OCI-LY7 (cell line): Measurements from ENCODE around the gene WNT7A. TPM values are rescaled to one million over a fixed set of nuclear protein-coding genes. Genes with fewer than 3 reads are reported as not detected.

Source experiments
- BruUV-seq: library from RNA; stranded (reverse); fragments of 400-500 nt; replicated peaks from 2 replicates; lab custom pipeline; 2021; lab: Mats Ljungman, UMichigan
- CTCF ChIA-PET: fragments of 300-600 bp; sonication (Branson Sonifier 250); formaldehyde crosslinking; loops from one replicate; lab custom pipeline; 2022; ENCODE audit warnings: antibody characterized with exemption; ENCODE audit not compliant: unreplicated experiment; lab: Charles Lee
- POLR2A ChIA-PET: fragments of 300-600 bp; sonication (Branson Sonifier 250); formaldehyde crosslinking; loops from one replicate; lab custom pipeline; 2022; ENCODE audit warnings: antibody characterized with exemption; lab: Charles Lee
- DNase-seq: peaks from one replicate; pipeline ENCODE4 v3.0.0-alpha.2; 2015; ENCODE audit warnings: low spot score
- H2AFZ ChIP-seq: fragments of 200-600 bp; sonication (generic), shearing (Covaris generic); 2 replicates; pipeline ENCODE4 v1.6.1; 2014; ENCODE audit warnings: mild to moderate bottlenecking, antibody characterized with exemption, low read length, moderate library complexity
- H3K27ac ChIP-seq: fragments of 200-600 bp; sonication (generic); 2 replicates; pipeline ENCODE4 v1.5.1; 2014; ENCODE audit warnings: mixed run types, low read depth, mild to moderate bottlenecking, moderate library complexity, low read length, inconsistent platforms; ENCODE audit not compliant: poor library complexity, severe bottlenecking
- H3K36me3 ChIP-seq: fragments of 200-600 bp; sonication (generic); 2 replicates; pipeline ENCODE4 v1.6.1; 2014; ENCODE audit warnings: mild to moderate bottlenecking, antibody characterized with exemption, low read length, moderate library complexity, mixed read lengths; ENCODE audit not compliant: insufficient read depth
- H3K4me1 ChIP-seq: fragments of 200-600 bp; sonication (generic); 2 replicates; pipeline ENCODE4 v1.5.1; 2014; ENCODE audit warnings: mild to moderate bottlenecking, low read length; ENCODE audit not compliant: insufficient read depth, poor library complexity, severe bottlenecking
- H3K4me2 ChIP-seq: fragments of 200-600 bp; sonication (generic); 2 replicates; pipeline ENCODE4 v1.6.1; 2014; ENCODE audit warnings: mild to moderate bottlenecking, low read length
- H3K4me3 ChIP-seq: fragments of 200-600 bp; sonication (generic); 2 replicates; pipeline ENCODE4 v1.5.1; 2014; ENCODE audit warnings: mild to moderate bottlenecking, low read depth, low read length; ENCODE audit not compliant: poor library complexity, severe bottlenecking
- H3K79me2 ChIP-seq: fragments of 200-600 bp; sonication (generic); 2 replicates; pipeline ENCODE4 v1.6.1; 2016; ENCODE audit warnings: low read depth, mild to moderate bottlenecking, low read length, moderate library complexity, mixed read lengths; ENCODE audit not compliant: insufficient read depth
- H3K9me2 ChIP-seq: fragments of 200-600 bp; sonication (generic); 2 replicates; pipeline ENCODE4 v1.6.1; 2016; ENCODE audit warnings: mild to moderate bottlenecking, low read length, mixed read lengths; ENCODE audit not compliant: insufficient read depth
- H3K9me3 ChIP-seq: fragments of 200-600 bp; sonication (generic); 2 replicates; pipeline ENCODE4 v1.6.1; 2014; ENCODE audit warnings: mild to moderate bottlenecking, mixed run types, low read length, mixed read lengths
- H4K20me1 ChIP-seq: fragments of 200-600 bp; sonication (generic); 2 replicates; pipeline ENCODE4 v1.6.1; 2014; ENCODE audit warnings: mild to moderate bottlenecking, antibody characterized with exemption, low read length, moderate library complexity, mixed read lengths; ENCODE audit not compliant: insufficient read depth
- EZH2phosphoT487 ChIP-seq: fragments of 200-600 bp; sonication (generic); IDR thresholded peaks from 2 replicates; pipeline ENCODE4 v1.6.1; 2018; ENCODE audit warnings: low read depth, borderline replicate concordance, mild to moderate bottlenecking, mixed run types, antibody characterized with exemption, low read length, moderate library complexity, mixed read lengths
- intact Hi-C: fragments of 100-400 bp; cut with micrococcal nuclease; formaldehyde crosslinking; loops from one replicate; pipeline ENCODE4 v1.10.0; 2022; ENCODE audit not compliant: unreplicated experiment
- total RNA-seq, 2 experiments: library from RNA; depleted of rRNA in 1 of 2; stranded (reverse); fragments of >200 nt in 1 of 2; shearing (Covaris generic) in 1 of 2; gene quantifications; 2 replicates each; pipeline ENCODE4 v1.2.3, GENCODE V29; 2014 to 2022
- TF ChIP-seq, protein P1 (sequence below): fragments of 200-600 bp; sonication (generic); conservative IDR thresholded peaks from 2 replicates; pipeline ENCODE4 v1.5.1; 2014; ENCODE audit warnings: mild to moderate bottlenecking, antibody characterized with exemption, low read length, moderate library complexity, mixed read lengths

WNT7A gene
- total RNA-seq, 2 experiments from 2014 or later = not detected

DNA sequence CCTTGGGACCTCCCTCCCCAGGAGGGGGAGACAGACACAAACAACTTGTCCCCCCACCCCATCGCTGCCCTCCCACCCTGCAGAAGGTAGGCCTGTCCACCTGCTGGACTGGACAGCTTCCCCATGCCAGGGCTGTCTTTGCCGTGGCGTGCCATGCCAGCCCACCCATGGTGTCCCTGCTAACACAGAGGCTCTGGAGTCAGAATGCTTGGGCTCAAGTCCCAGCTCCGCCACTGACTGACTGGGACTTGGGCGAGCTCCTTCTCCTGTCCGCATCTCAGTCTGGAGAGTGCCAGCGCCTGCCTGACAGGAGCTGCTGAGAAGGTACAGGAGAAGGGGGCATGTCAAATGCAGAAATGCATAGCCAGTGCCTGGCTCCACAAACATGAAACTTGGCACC lies 23.9 kb downstream of the WNT7A start:
- no peak overlapping the region for H3K27ac ChIP-seq
- H4K20me1 ChIP-seq = no peaks in the 10 kb centered on the region
- no peaks in the 10 kb centered on the region for H3K79me2 ChIP-seq
- no peak for TF ChIP-seq EZH2phosphoT487
- TF ChIP-seq, protein P1, sequence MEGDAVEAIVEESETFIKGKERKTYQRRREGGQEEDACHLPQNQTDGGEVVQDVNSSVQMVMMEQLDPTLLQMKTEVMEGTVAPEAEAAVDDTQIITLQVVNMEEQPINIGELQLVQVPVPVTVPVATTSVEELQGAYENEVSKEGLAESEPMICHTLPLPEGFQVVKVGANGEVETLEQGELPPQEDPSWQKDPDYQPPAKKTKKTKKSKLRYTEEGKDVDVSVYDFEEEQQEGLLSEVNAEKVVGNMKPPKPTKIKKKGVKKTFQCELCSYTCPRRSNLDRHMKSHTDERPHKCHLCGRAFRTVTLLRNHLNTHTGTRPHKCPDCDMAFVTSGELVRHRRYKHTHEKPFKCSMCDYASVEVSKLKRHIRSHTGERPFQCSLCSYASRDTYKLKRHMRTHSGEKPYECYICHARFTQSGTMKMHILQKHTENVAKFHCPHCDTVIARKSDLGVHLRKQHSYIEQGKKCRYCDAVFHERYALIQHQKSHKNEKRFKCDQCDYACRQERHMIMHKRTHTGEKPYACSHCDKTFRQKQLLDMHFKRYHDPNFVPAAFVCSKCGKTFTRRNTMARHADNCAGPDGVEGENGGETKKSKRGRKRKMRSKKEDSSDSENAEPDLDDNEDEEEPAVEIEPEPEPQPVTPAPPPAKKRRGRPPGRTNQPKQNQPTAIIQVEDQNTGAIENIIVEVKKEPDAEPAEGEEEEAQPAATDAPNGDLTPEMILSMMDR = no peak
- no peaks in the 10 kb centered on the region for H3K9me2 ChIP-seq
- no peak overlapping the region for H2AFZ ChIP-seq
- no peak for DNase-seq
- CTCF ChIA-PET = no interaction called here
- no TSS peak for BruUV-seq
- no peaks in the 10 kb centered on the region for H3K9me3 ChIP-seq
- H3K4me3 ChIP-seq = no peak overlapping the region
- H3K36me3 ChIP-seq = no peaks in the 10 kb centered on the region
- H3K4me2 ChIP-seq = no peak overlapping the region
- no peaks in the 10 kb centered on the region for H3K4me1 ChIP-seq
- intact Hi-C loops = no loop called here
- POLR2A ChIA-PET = no interaction called here

DNA sequence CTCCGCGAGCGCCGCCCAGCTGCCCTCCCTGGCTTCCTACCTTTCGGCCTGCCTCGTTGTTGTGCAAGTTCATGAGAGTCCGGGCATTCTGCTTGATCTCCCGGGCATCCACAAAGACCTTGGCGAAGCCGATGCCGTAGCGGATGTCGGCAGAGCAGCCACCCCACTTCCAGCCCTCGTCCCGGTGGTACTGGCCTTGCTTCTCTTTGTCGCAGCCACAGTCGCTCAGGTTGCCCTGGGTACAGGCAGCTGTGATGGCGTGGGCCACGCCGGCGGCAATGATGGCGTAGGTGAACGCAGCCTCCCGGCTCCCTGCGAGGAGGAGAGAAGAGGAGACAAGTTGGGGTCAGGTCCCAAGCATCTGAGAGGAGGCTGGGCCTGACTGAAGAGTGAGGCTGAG lies 25.4 kb downstream of the WNT7A start:
- DNase-seq = no peak
- no peaks in the 10 kb centered on the region for H4K20me1 ChIP-seq
- intact Hi-C loops = no loop called here
- no peak overlapping the region for H3K4me2 ChIP-seq
- no peak overlapping the region for H3K4me3 ChIP-seq
- BruUV-seq = no TSS peak
- CTCF ChIA-PET = no interaction called here
- H3K9me3 ChIP-seq = no peaks in the 10 kb centered on the region
- TF ChIP-seq, protein P1 = no peak
- no peaks in the 10 kb centered on the region for H3K79me2 ChIP-seq
- no peaks in the 10 kb centered on the region for H3K9me2 ChIP-seq
- no peak overlapping the region for H2AFZ ChIP-seq
- no peak overlapping the region for H3K27ac ChIP-seq
- POLR2A ChIA-PET = no interaction called here
- H3K4me1 ChIP-seq = no peaks in the 10 kb centered on the region
- H3K36me3 ChIP-seq = no peaks in the 10 kb centered on the region

DNA sequence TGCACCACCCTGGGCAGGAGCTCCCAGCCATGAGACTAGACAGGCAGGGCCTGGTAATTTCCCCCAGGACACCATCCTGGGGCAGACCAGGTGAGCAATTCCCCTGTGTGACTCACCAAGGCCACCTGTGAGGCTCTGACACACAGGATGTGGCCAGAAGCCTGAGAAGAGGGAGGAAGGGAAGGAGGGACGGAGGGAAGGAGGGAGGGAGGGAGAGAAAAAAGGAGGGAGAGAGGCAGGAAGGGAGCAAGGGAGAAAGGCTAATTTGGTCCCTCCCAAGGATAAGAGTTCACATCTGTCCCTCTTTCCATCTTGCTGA lies 25.9 kb downstream of the WNT7A start:
- TF ChIP-seq EZH2phosphoT487 = no peak
- TF ChIP-seq, protein P1 = no peak
- intact Hi-C loops = no loop called here
- Histone ChIP-seq H3K4me2 (no peak overlapping the region), H3K9me3 (no peaks in the 10 kb centered on the region), H3K79me2 (no peaks in the 10 kb centered on the region), H4K20me1 (no peaks in the 10 kb centered on the region), H3K4me3 (no peak overlapping the region), H3K4me1 (no peaks in the 10 kb centered on the region), H3K9me2 (no peaks in the 10 kb centered on the region), H3K27ac (no peak overlapping the region), H2AFZ (no peak overlapping the region), H3K36me3 (no peaks in the 10 kb centered on the region)
- BruUV-seq = no TSS peak
- no peak for DNase-seq
- ChIA-PET POLR2A (no interaction called here), CTCF (no interaction called here)
